Measurements from ENCODE around the gene SLC11A1. TPM values are rescaled to one million over a fixed set of nuclear protein-coding genes. Genes with fewer than 3 reads are reported as not detected.

Gene SLC11A1
- total RNA-seq, 1 donor from 2014 or later, result not detected

DNA sequence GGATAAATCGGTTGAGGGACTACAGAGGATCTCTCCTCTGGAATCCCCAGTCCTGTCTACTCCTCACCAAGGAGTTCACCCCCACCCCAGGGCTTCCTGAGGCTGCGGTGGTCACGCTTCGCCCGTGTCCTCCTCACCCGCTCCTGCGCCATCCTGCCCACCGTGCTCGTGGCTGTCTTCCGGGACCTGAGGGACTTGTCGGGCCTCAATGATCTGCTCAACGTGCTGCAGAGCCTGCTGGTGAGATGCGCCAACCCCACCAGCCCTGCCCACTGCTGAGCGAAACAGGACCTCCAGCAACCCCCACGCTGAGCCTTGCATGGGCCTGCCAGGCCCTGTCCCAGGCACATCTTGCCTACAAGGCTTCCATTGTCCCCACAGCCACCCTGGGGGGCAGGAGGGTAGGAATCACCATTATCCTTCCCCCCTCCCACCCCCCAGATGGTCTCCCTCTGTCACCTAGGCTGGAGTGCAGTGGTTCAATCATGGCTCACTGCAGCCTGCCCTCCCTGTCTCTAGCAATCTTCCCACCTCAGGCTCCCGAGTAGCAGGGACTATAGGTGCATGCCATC is 10.9 kb downstream of the SLC11A1 start:
- Mint-ChIP-seq H3K27ac (ENCODE audit: unreplicated experiment) (no peak overlapping the region), H3K4me1 (ENCODE audit: unreplicated experiment) (peaks cover 18% of the 10 kb centered on the region), H3K36me3 (ENCODE audit: low read depth, unreplicated experiment) (no peaks in the 10 kb centered on the region), H3K27me3 (ENCODE audit: unreplicated experiment) (peaks cover 9% of the 10 kb centered on the region), H3K4me3 (ENCODE audit: unreplicated experiment) (no peak overlapping the region), H3K9me3 (ENCODE audit: unreplicated experiment) (no peaks in the 10 kb centered on the region)
- TF ChIP-seq, protein P1, sequence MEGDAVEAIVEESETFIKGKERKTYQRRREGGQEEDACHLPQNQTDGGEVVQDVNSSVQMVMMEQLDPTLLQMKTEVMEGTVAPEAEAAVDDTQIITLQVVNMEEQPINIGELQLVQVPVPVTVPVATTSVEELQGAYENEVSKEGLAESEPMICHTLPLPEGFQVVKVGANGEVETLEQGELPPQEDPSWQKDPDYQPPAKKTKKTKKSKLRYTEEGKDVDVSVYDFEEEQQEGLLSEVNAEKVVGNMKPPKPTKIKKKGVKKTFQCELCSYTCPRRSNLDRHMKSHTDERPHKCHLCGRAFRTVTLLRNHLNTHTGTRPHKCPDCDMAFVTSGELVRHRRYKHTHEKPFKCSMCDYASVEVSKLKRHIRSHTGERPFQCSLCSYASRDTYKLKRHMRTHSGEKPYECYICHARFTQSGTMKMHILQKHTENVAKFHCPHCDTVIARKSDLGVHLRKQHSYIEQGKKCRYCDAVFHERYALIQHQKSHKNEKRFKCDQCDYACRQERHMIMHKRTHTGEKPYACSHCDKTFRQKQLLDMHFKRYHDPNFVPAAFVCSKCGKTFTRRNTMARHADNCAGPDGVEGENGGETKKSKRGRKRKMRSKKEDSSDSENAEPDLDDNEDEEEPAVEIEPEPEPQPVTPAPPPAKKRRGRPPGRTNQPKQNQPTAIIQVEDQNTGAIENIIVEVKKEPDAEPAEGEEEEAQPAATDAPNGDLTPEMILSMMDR (IDR thresholded peaks at IDR 0.05; ENCODE audit: unreplicated experiment), result no peak
- no peak for DNase-seq (ENCODE audit: low spot score)

DNA sequence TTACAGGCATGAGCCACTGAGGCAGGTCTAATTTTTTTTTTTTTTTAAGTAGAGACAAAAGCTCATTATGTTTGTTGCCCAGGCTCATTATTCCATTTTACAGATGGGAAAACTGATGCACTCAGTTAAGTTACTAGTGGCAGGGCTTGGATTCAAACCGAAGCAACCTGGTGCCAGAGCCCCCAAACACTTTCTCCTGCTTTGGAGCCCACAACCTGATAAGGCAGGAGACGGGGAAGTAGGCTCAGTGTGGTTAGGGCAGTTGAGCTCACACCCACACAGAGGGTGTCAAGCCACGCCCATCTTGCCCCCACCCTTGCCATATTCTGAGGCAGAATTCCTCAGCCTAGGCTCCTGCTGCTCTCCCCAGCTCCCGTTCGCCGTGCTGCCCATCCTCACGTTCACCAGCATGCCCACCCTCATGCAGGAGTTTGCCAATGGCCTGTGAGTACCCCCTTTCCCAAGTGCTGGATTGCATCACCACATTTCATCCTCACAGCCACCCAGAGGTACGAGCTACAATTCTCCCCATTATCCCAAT is 11.7 kb downstream of the SLC11A1 start:
- Mint-ChIP-seq H3K4me1 (ENCODE audit: unreplicated experiment) (peaks cover 18% of the 10 kb centered on the region), H3K4me3 (ENCODE audit: unreplicated experiment) (no peak overlapping the region), H3K9me3 (ENCODE audit: unreplicated experiment) (no peaks in the 10 kb centered on the region), H3K27me3 (ENCODE audit: unreplicated experiment) (peaks cover 10% of the 10 kb centered on the region), H3K36me3 (ENCODE audit: low read depth, unreplicated experiment) (no peaks in the 10 kb centered on the region), H3K27ac (ENCODE audit: unreplicated experiment) (no peak overlapping the region)
- TF ChIP-seq, protein P1 (IDR thresholded peaks at IDR 0.05; ENCODE audit: unreplicated experiment), result no peak
- no peak for DNase-seq (ENCODE audit: low spot score)

DNA sequence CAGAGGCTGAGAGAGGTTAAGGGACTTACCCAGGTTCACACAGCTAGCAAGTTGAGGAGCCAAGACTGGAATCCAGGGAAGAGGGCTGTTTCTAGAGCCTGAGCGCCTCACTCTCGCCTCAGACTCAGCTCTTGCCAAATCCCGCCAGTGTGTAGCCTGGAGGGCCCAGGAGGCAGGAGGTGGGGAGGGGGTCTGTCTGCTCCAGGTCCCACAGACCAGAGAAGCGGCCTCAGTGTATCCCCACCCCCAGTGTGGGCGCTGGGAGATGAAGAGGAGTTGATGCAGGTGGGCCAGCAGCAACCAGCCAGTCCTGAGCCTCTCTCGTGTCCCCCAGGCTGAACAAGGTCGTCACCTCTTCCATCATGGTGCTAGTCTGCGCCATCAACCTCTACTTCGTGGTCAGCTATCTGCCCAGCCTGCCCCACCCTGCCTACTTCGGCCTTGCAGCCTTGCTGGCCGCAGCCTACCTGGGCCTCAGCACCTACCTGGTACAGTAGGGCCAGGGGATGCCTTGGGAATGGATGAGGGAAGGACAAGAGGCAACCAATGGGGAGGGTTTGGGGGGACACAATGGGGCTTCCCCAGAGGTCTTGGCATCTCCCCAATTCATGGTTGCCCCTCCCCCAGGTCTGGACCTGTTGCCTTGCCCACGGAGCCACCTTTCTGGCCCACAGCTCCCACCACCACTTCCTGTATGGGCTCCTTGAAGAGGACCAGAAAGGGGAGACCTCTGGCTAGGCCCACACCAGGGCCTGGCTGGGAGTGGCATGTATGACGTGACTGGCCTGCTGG is 12.4 kb downstream of the SLC11A1 start:
- Mint-ChIP-seq H3K27ac (ENCODE audit: unreplicated experiment) (no peak overlapping the region), H3K4me3 (ENCODE audit: unreplicated experiment) (no peak overlapping the region)
- TF ChIP-seq, protein P1 (IDR thresholded peaks at IDR 0.05; ENCODE audit: unreplicated experiment), result no peak

DNA sequence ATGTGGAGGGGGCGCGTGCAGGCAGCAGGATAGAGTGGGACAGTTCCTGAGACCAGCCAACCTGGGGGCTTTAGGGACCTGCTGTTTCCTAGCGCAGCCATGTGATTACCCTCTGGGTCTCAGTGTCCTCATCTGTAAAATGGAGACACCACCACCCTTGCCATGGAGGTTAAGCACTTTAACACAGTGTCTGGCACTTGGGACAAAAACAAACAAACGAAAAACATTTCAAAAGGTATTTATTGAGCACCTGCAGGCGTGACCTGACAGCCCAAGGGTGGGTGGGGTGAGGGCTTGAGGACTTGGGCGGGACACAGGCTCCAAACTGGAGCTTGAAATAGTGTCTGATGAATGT is 13.0 kb downstream of the SLC11A1 start:
- Mint-ChIP-seq H3K9me3 (ENCODE audit: unreplicated experiment) (no peaks in the 10 kb centered on the region), H3K4me3 (ENCODE audit: unreplicated experiment) (no peak overlapping the region), H3K27ac (ENCODE audit: unreplicated experiment) (no peak overlapping the region), H3K36me3 (ENCODE audit: low read depth, unreplicated experiment) (no peaks in the 10 kb centered on the region), H3K4me1 (ENCODE audit: unreplicated experiment) (peaks cover 18% of the 10 kb centered on the region), H3K27me3 (ENCODE audit: unreplicated experiment) (peaks cover 10% of the 10 kb centered on the region)
- TF ChIP-seq, protein P1 (IDR thresholded peaks at IDR 0.05; ENCODE audit: unreplicated experiment), result no peak
- DNase-seq (ENCODE audit: low spot score), result no peak

More for the DNA sequence above, 12.4 kb downstream of the SLC11A1 start:
- no peaks in the 10 kb centered on the region for H3K9me3 Mint-ChIP-seq (ENCODE audit: unreplicated experiment)
- peaks cover 10% of the 10 kb centered on the region for H3K27me3 Mint-ChIP-seq (ENCODE audit: unreplicated experiment)
- no peaks in the 10 kb centered on the region for H3K36me3 Mint-ChIP-seq (ENCODE audit: low read depth, unreplicated experiment)
- peaks cover 18% of the 10 kb centered on the region for H3K4me1 Mint-ChIP-seq (ENCODE audit: unreplicated experiment)
- no peak for DNase-seq (ENCODE audit: low spot score)

DNA sequence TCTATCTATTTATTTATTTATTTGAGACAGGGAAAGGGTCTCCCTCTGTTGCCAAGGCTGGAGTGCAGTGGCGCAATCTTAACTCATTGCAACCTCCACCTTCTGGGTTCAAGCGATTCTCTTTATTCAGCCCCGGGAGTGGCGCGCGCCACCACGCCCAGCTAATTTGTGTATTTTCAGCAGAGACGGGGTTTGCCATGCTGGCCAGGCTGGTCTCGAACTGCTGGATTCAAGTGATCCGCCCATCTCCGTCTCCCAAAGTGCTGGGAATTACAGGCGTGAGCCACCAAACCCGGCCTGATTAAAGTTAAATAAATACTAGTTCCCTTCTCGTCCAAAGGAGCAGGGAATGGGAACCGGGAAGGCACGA is 13.4 kb downstream of the SLC11A1 start:
- Mint-ChIP-seq H3K27me3 (ENCODE audit: unreplicated experiment) (peaks cover 10% of the 10 kb centered on the region), H3K9me3 (ENCODE audit: unreplicated experiment) (no peaks in the 10 kb centered on the region), H3K4me3 (ENCODE audit: unreplicated experiment) (peak overlapping the region; percentile 86), H3K4me1 (ENCODE audit: unreplicated experiment) (peaks cover 18% of the 10 kb centered on the region), H3K27ac (ENCODE audit: unreplicated experiment) (peak overlapping the region; percentile 57), H3K36me3 (ENCODE audit: low read depth, unreplicated experiment) (no peaks in the 10 kb centered on the region)
- TF ChIP-seq, protein P1 (IDR thresholded peaks at IDR 0.05; ENCODE audit: unreplicated experiment), result no peak
- DNase-seq (ENCODE audit: low spot score), result no peak
